Activated CD4-positive, CD25-positive, alpha-beta regulatory T cell treated with anti-CD3 and anti-CD28 coated beads, Interleukin-2, amount 50 U/mL, for 24 hours (primary cell): ENCODE measurements around the gene TBC1D5.
A peak's percentile ranks its signal among the peaks of the same experiment; 100 is the strongest.

Source experiments
- ATAC-seq, 2 donors: fragments of 150-1000 bp; cut with Tn5 transposase; one replicate each; pipeline ENCODE4 v1.10.0; 2021; ENCODE audit warnings: mild to moderate bottlenecking in 1 of 2, moderate library complexity in 1 of 2

The TBC1D5 gene

GRCh38 chr3:17469520-17469919 is 272.9 kb downstream of the TBC1D5 start:
- no peak for ATAC-seq

- ATAC-seq = no peak
These were observed 276.4 kb downstream of the TBC1D5 start for GRCh38 chr3:17466028-17466427.

GRCh38 chr3:17459470-17459993 is 282.9 kb downstream of the TBC1D5 start:
- no peak for ATAC-seq

- no peak for ATAC-seq
These were observed 285.8 kb downstream of the TBC1D5 start for GRCh38 chr3:17456650-17457049.

- ATAC-seq = no peak
These were observed 286.4 kb downstream of the TBC1D5 start for GRCh38 chr3:17456046-17456445.

- no peak for ATAC-seq
These were observed 297.6 kb downstream of the TBC1D5 start for GRCh38 chr3:17444865-17445264.

GRCh38 chr3:17443142-17443541 is 299.3 kb downstream of the TBC1D5 start:
- no peak for ATAC-seq

GRCh38 chr3:17442332-17443049 is 299.9 kb downstream of the TBC1D5 start:
- ATAC-seq = no peak

- no peak for ATAC-seq
These were observed 308.6 kb downstream of the TBC1D5 start for GRCh38 chr3:17433876-17434275.

GRCh38 chr3:17432236-17432635 is 310.2 kb downstream of the TBC1D5 start:
- ATAC-seq = no peak

- ATAC-seq = no peak
These were observed 310.9 kb downstream of the TBC1D5 start for GRCh38 chr3:17431484-17432045.

- no peak for ATAC-seq
These were observed 311.4 kb downstream of the TBC1D5 start for GRCh38 chr3:17431004-17431403.

GRCh38 chr3:17430582-17430981 is 311.8 kb downstream of the TBC1D5 start:
- no peak for ATAC-seq

GRCh38 chr3:17423786-17424536 is 318.5 kb downstream of the TBC1D5 start:
- ATAC-seq = no peak

GRCh38 chr3:17422636-17423035 is 319.8 kb downstream of the TBC1D5 start:
- ATAC-seq = no peak

GRCh38 chr3:17420668-17421067 is 321.8 kb downstream of the TBC1D5 start:
- ATAC-seq = no peak

- ATAC-seq = peak in 1 of 2 donors; percentile 48
These were observed 329.4 kb downstream of the TBC1D5 start for GRCh38 chr3:17412950-17413530.

- ATAC-seq = no peak
These were observed 331.1 kb downstream of the TBC1D5 start for GRCh38 chr3:17411157-17411877.

- no peak for ATAC-seq
These were observed 334.9 kb downstream of the TBC1D5 start for GRCh38 chr3:17407576-17407975.

- no peak for ATAC-seq
These were observed 337.9 kb downstream of the TBC1D5 start for GRCh38 chr3:17404548-17404947.

- no peak for ATAC-seq
These were observed 340.0 kb downstream of the TBC1D5 start for GRCh38 chr3:17402442-17402841.

- ATAC-seq = no peak
These were observed 340.5 kb downstream of the TBC1D5 start for GRCh38 chr3:17401912-17402311.

- no peak for ATAC-seq
These were observed 342.8 kb downstream of the TBC1D5 start for GRCh38 chr3:17399586-17399985.
